Loucy (cell line): ENCODE measurements around the gene CPA3.

Source experiments
- H2AFZ ChIP-seq: fragments of 200-600 bp; sonication (generic); 2 replicates; pipeline ENCODE4 v1.6.0; 2016; ENCODE audit warnings: antibody characterized with exemption, mild to moderate bottlenecking, low read length, moderate library complexity
- H3F3A ChIP-seq: fragments of 200-600 bp; 2 replicates; pipeline ENCODE4 v1.6.0; 2016; ENCODE audit warnings: antibody characterized with exemption, low read depth, mild to moderate bottlenecking
- H3K27me3 ChIP-seq: fragments of 200-600 bp; sonication (generic); 2 replicates; pipeline ENCODE4 v1.6.1; 2014; ENCODE audit warnings: low read length, mild to moderate bottlenecking; ENCODE audit not compliant: insufficient read depth, poor library complexity, severe bottlenecking
- H3K36me3 ChIP-seq: fragments of 200-600 bp; sonication (generic); 2 replicates; pipeline ENCODE4 v1.6.1; 2016; ENCODE audit warnings: low read length; ENCODE audit not compliant: insufficient read depth
- H3K4me1 ChIP-seq: fragments of 200-600 bp; sonication (generic); 2 replicates; pipeline ENCODE4 v1.5.1; 2014; ENCODE audit warnings: low read length, mild to moderate bottlenecking; ENCODE audit not compliant: insufficient read depth, poor library complexity, severe bottlenecking
- H3K4me2 ChIP-seq: fragments of 200-600 bp; sonication (generic); 2 replicates; pipeline ENCODE4 v1.6.0; 2014; ENCODE audit warnings: antibody characterized with exemption, low read length, low read depth, mild to moderate bottlenecking; ENCODE audit not compliant: poor library complexity, severe bottlenecking
- H3K4me3 ChIP-seq: fragments of 200-600 bp; sonication (generic); 2 replicates; pipeline ENCODE4 v1.5.1; 2014; ENCODE audit warnings: low read length, mild to moderate bottlenecking, mixed read lengths; ENCODE audit not compliant: poor library complexity, severe bottlenecking
- H3K79me2 ChIP-seq: fragments of 200-600 bp; sonication (generic); 2 replicates; pipeline ENCODE4 v1.6.1; 2014; ENCODE audit warnings: low read length; ENCODE audit not compliant: insufficient read depth
- H3K9ac ChIP-seq: fragments of 200-600 bp; sonication (generic); 2 replicates; pipeline ENCODE4 v1.6.0; 2014; ENCODE audit warnings: mild to moderate bottlenecking, low read depth, low read length, moderate library complexity; ENCODE audit not compliant: poor library complexity, severe bottlenecking
- H3K9me2 ChIP-seq: fragments of 200-600 bp; sonication (generic); replicated peaks from 2 replicates; pipeline ENCODE4 v1.6.1; 2016; ENCODE audit warnings: low read depth, low read length, mixed read lengths
- H3K9me3 ChIP-seq: fragments of 200-600 bp; sonication (generic); 2 replicates; pipeline ENCODE4 v1.6.1; 2014; ENCODE audit warnings: mild to moderate bottlenecking, antibody characterized with exemption, low read length, low read depth; ENCODE audit not compliant: insufficient read depth
- H4K20me1 ChIP-seq: fragments of 200-600 bp; sonication (generic); 2 replicates; pipeline ENCODE4 v1.6.0; 2014; ENCODE audit warnings: antibody characterized with exemption, low read length, mild to moderate bottlenecking; ENCODE audit not compliant: insufficient read depth, poor library complexity, severe bottlenecking
- EZH2phosphoT487 ChIP-seq: fragments of 200-600 bp; IDR thresholded peaks from 2 replicates; pipeline ENCODE4 v1.6.1; 2018; ENCODE audit warnings: antibody characterized with exemption, mild to moderate bottlenecking, moderate library complexity, borderline replicate concordance
- TF ChIP-seq, protein P1 (sequence below): fragments of 200-600 bp; sonication (generic); conservative IDR thresholded peaks from 2 replicates; pipeline ENCODE4 v1.5.1; 2014; ENCODE audit warnings: mild to moderate bottlenecking, antibody characterized with exemption, low read length

The CPA3 gene

DNA sequence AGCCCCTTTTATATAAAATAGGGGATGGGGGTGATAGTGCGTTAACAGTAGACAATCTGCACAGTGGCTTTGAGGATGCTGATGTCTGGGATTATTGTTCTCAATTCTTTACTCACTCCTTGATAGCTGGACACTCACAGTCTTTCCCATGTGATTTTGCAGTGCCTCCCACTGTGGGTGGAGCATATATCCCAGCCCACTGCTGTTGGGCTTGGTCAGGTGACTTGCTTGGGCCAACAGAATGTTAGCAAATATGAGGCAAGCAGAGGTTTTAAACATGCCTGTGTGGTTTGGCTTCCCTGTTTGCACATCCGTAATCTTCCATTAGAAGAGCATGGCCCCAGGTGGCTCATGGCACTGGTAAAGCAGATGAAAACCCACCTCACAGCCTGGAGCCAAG is 46.5 kb downstream of the CPA3 start:
- Histone ChIP-seq H3F3A (no peaks in the 10 kb centered on the region), H3K27me3 (no peaks in the 10 kb centered on the region), H2AFZ (no peak overlapping the region; the same call in 1 of the 2 replicates), H3K9me2 (no peaks in the 10 kb centered on the region), H3K79me2 (no peaks in the 10 kb centered on the region), H3K9ac (no peak overlapping the region), H4K20me1 (no peaks in the 10 kb centered on the region), H3K4me1 (no peaks in the 10 kb centered on the region), H3K4me2 (no peak overlapping the region), H3K4me3 (no peak overlapping the region), H3K36me3 (no peaks in the 10 kb centered on the region), H3K9me3 (no peaks in the 10 kb centered on the region)
- TF ChIP-seq EZH2phosphoT487: no peak
- TF ChIP-seq, protein P1, sequence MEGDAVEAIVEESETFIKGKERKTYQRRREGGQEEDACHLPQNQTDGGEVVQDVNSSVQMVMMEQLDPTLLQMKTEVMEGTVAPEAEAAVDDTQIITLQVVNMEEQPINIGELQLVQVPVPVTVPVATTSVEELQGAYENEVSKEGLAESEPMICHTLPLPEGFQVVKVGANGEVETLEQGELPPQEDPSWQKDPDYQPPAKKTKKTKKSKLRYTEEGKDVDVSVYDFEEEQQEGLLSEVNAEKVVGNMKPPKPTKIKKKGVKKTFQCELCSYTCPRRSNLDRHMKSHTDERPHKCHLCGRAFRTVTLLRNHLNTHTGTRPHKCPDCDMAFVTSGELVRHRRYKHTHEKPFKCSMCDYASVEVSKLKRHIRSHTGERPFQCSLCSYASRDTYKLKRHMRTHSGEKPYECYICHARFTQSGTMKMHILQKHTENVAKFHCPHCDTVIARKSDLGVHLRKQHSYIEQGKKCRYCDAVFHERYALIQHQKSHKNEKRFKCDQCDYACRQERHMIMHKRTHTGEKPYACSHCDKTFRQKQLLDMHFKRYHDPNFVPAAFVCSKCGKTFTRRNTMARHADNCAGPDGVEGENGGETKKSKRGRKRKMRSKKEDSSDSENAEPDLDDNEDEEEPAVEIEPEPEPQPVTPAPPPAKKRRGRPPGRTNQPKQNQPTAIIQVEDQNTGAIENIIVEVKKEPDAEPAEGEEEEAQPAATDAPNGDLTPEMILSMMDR: no peak

DNA sequence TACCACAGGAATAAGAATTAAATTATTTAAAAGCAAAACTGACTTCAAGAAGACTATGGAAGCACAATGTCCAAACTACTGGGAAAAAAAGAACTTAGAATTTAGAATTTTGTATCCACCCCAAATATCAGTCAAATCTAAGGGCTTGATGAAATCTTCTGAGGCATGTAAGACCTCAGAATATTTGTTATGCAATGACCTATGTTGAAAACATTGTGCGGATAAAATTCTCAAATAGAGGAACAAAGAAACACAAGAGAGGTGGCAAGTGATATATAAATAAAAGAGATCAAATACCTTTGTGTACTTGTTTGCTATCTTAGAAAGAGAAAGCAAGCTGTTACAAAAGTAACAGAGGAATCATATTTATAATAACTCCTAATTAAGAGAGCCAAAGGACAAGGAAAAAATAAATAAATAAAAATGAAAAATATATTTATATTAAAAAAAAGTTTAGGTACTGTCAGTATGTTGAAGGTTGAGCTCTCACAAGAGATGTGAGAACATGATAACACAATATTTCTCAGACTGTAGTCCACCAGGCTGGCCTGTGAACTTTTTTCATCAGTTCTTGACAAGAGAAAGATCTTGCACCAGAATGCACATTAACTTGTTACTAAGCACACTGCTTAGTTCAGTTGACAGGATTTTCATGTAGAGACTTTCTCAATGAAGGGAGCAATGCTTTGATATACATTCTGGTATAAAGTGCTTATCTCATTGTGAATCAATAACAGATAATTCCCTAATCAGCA is 50.0 kb downstream of the CPA3 start:
- Histone ChIP-seq H4K20me1 (no peaks in the 10 kb centered on the region), H3K4me2 (no peak overlapping the region), H3K4me3 (no peak overlapping the region), H2AFZ (no peak overlapping the region), H3F3A (no peaks in the 10 kb centered on the region), H3K27me3 (no peaks in the 10 kb centered on the region), H3K36me3 (no peaks in the 10 kb centered on the region), H3K4me1 (no peaks in the 10 kb centered on the region), H3K9me3 (peaks cover 2% of the 10 kb centered on the region; the same call in 1 of the 2 replicates), H3K9me2 (no peaks in the 10 kb centered on the region), H3K9ac (no peak overlapping the region), H3K79me2 (no peaks in the 10 kb centered on the region)
- no peak for TF ChIP-seq EZH2phosphoT487

DNA sequence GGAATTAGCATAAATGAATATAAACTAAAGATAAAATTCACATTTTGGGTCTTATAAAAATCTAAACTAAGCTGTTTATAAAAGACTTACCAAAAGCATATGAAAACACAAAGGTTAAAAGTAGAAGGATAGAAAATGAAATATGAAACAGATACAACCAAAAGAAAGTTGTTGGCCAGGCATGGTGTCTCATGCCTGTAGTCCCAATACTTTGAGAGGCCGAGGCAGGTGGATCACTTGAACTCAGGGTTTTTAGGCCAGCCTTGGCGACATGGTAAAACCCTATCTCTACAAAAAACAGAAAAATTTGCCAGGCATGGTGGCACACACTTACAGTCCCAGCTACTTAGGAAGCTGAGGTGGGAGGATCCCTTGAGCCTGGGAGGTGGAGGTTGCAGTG is 51.0 kb downstream of the CPA3 start:
- Histone ChIP-seq H3K4me2 (no peak overlapping the region), H3K9me2 (no peaks in the 10 kb centered on the region), H3F3A (no peaks in the 10 kb centered on the region), H3K4me3 (no peak overlapping the region), H4K20me1 (no peaks in the 10 kb centered on the region), H3K9me3 (peaks cover 2% of the 10 kb centered on the region; the same call in 1 of the 2 replicates), H3K79me2 (no peaks in the 10 kb centered on the region), H3K36me3 (no peaks in the 10 kb centered on the region), H3K4me1 (no peaks in the 10 kb centered on the region), H3K27me3 (no peaks in the 10 kb centered on the region), H2AFZ (no peak overlapping the region), H3K9ac (no peak overlapping the region)
- TF ChIP-seq EZH2phosphoT487: no peak
- TF ChIP-seq, protein P1: no peak

DNA sequence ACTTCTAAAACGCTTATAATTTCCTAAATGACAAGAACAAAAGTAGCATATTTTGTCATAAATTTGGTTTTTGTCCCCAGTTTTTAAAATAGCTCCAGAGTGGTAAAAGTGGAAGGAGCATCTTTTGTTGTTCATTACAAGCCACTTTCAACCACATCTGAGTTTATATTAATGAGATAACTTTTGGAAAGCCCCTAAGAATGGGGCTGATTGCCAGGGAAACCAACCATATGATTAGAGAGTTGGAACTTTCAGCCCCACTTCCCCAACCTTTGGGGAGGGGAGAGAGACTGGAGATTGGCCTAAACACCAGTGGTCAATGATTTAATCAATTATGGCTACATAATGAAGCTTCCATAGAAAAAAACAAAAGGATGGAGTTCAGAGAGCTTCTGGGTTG is 57.4 kb downstream of the CPA3 start:
- TF ChIP-seq, protein P1: no peak
- no peak for TF ChIP-seq EZH2phosphoT487
- Histone ChIP-seq H3F3A (no peaks in the 10 kb centered on the region), H3K9me2 (no peaks in the 10 kb centered on the region), H3K4me3 (no peak overlapping the region), H3K27me3 (no peaks in the 10 kb centered on the region), H2AFZ (no peak overlapping the region), H3K79me2 (no peaks in the 10 kb centered on the region), H4K20me1 (no peaks in the 10 kb centered on the region), H3K9me3 (peaks cover 2% of the 10 kb centered on the region; the same call in 1 of the 2 replicates), H3K4me2 (no peak overlapping the region), H3K9ac (no peak overlapping the region), H3K4me1 (no peaks in the 10 kb centered on the region), H3K36me3 (no peaks in the 10 kb centered on the region)
